NCI-H748 (cell line): ENCODE results near the gene RNF121.
A peak's percentile ranks its signal among the peaks of the same experiment; 100 is the strongest.

Experiments
- DNase-seq: peaks from one replicate; lab custom pipeline; 2025; ENCODE audit not compliant: unreplicated experiment; lab: John Stamatoyannopoulos, UW

The RNF121 gene

DNA sequence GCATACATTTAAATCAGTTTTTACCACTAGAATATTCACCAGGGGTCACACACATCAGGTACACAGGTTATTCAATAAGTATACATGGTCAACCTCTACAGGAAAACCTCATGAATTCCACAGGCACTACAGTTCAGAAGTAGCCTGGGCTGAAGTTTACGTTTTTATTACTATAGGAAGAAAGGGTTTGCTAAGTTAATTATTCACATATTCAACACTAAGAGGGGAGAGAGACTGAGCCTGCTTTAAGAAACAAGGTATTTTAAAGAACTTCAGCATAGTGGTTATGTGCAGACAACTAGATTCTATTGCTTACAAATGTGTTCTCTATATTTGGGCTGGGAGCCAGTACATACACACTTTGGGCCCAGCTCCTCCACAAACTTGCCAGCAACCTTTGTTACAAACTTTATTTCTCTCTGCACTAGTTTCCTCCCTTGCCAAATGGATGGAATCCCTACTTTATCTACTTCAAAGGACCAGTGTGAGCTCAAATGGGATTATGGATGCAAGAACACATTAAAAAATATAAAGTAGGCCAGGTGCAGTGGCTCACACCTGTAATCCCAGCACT is 101.7 kb downstream of the RNF121 start:
- DNase-seq: no peak

GRCh38 chr11:72036687-72037086 is 107.8 kb downstream of the RNF121 start:
- no peak for DNase-seq

DNA sequence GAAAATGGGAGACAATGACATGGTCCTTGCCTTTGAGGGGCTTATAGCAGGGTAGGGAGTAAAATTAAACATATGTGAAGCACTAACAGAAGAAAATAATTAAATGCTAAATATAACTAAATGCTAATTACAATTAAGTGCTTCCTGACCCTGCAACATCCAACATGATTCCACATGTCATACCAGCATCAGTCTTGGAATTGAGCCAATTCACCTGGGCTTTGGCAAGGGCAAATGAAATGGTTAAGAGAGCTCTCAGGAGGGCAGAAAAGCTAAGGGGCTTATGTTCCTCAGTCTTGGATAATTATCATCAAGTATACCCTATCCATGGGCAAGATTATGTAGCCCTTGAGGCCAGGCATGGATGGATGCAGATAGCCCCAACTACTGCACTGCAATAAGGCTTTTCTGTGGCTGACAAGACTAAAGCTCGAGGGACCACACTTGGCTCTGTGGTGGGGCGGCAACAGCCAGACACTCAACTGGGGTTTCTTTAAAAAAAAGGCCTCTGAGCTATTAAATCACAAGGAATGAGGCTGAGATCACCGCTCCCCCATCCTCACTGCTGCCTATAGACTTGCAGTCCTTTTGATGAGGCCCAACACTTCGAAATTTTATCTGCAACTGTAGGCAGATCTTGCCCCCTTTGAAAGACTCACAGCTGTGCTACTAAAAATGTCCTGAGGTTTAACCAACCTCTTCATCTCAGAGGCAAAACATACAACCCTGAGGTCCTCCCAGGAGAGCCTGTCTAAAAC is 108.9 kb downstream of the RNF121 start:
- peak; percentile 35 for DNase-seq

DNA sequence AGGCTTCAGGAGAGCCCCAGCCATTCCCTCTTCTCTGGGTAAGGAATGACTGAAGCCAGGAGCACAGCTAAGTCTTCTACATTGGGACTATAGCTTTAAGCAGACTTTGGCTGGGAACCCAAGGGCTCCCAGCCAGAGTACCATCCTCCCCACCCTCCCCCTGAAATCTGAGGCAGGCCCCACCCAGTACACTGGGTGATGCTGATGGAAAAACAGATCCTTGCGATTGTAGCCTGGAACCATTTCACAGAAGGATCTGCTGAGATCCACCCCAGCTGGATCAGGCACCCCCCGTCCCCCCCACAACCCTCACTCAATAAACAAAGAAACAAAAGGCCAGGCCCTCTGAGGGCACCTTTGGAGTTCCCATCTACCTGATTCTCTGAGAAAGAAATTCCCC is 109.6 kb downstream of the RNF121 start:
- no peak for DNase-seq

- DNase-seq: no peak
These were observed 110.4 kb downstream of the RNF121 start for GRCh38 chr11:72039031-72039855.

DNA sequence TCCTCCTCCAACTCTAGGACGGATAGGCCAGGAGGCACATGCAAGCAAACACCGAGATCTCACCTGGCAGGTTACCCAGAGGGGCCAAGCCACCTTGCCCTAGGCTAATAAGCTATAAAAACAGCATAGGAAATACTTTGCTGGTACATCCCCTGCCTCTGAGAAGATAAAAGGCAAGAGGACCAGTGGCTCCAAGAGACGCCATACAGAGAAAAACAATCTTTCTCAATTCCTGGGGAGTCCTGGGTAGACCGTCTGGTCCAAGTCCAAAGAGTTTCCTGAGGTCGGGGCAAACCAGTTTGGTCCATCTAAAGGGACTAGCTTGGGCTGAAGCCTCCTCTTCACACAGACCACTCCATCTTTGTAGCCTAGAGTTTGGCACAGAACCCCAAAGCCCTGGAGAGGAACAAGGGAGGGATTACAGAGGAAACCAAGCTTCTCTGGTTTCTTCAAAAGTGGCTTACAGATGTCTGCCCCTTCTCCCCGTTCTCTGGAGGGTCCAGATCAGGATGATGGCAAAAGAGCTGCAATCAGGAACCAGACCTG is 111.1 kb downstream of the RNF121 start:
- no peak for DNase-seq

DNA sequence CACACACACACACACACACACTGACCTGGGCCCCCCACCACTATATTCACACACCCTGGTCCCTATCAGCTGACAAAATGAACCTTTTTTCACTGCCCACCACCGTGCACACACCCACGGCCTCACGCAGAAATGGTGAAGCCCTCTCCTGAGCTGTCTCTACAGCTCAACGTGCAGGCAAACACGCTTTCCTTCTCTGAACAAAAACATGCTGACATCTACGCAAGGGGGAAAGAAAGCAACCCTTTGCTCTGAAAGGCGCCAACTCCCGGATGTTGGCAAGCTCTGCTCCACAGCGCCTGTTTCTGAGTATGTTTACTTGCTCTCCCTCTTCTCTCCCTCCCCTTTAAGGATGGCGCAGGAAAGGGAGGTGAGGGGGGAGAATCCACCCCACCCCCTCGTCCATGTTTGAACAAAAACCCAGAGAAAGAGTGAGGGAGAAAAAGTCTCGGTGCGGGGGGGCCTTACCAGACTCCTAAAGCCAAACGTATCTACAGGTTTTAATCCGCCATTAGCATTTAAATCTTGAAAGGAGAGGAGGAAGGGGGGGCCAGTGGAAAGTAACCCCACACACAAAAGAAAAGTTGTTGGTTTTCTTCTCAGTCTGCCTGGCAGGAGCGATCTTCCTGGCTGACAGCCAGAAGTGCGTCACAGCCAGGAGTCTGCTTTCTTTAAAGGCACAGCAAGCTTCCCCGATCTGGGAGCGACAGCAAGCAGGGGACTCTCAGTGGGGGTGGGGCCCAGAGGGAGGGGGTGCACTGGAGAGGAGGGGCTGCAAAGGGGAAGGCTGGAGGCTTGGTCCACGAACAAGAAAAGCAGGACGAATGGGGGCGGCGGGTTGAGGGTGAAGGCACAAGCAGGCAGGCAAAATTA is 111.9 kb downstream of the RNF121 start:
- DNase-seq: peak; percentile 94

- peak; percentile 68 for DNase-seq
These were observed 112.7 kb downstream of the RNF121 start for GRCh38 chr11:72041364-72042063.

- DNase-seq: no peak
These were observed 113.4 kb downstream of the RNF121 start for GRCh38 chr11:72042064-72042745.

DNA sequence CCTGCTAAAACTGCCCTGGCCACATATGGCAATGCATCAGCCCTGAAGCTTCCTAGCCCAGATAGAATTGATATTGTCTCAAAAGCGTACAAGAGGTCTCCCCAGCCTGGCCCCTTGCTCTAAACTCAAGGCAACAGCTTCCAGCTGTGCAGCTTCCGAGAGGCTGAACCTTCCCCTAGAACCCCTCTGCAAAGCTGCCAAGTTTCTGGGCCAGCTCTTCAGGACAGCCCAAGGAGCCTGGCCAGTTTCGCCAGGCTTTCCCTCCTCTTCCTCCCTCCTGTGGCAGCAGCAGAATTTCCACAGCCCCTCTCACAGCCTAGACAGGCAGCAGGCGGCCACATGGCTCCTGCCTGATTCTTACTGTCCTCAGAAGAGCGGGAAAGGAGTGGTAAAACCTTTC is 117.0 kb downstream of the RNF121 start:
- no peak for DNase-seq
